ENCODE results near the gene CREB3L1.
"Not testable (repeated sequence)": the region's sequence is repeated elsewhere in the genome, so short reads cannot be mapped to it uniquely, and the experiment has no call there.

Gene CREB3L1

DNA sequence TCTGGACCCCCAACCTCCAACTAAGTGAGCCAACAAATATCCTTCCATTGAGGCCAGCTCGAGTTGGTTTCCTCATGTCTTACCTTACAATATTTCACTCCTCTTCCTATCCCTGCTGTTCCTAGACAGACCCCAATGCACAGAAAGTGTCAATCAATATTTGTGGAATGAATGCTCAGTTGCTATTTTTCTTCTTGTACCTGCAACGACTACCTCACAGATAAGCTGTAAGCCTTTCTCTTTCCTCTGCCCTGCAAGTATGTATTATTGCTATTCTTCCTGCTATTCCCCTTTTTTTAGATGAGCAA lies 26.8 kb upstream of the CREB3L1 start:
- DNase-seq (ENCODE audit: low read depth, low spot score) = no peak
- no peak for TF ChIP-seq CTCF (IDR thresholded peaks at IDR 0.05; ENCODE audit: insufficient read depth, low read length, missing control alignments)
- ChIA-PET POLR2A (interaction anchor here (0.6 to 2.7 kb wide), 6 partner anchors 9 to 267 kb away, joined by 3 to 18 read pairs (median 4); partner anchors contain the start of gene CREB3L1), CTCF (interaction anchor here (0.9 to 15.6 kb wide), 7 partner anchors 9 to 89 kb away, joined by 3 to 661 read pairs (median 6); partner anchors contain the start of gene CREB3L1)
- no peak overlapping the region for H3K4me3 ChIP-seq (ENCODE audit: low read depth, low read length)

- ChIA-PET CTCF (interaction anchor here (0.8 to 1.3 kb wide), 2 partner anchors 8 to 13 kb away, joined by 3 read pairs; no protein-coding TSS in a partner anchor), POLR2A (no interaction called here)
- no peak for DNase-seq (ENCODE audit: low read depth, low spot score)
- no peak overlapping the region for H3K4me3 ChIP-seq (ENCODE audit: low read depth, low read length)
- no peak for TF ChIP-seq CTCF (IDR thresholded peaks at IDR 0.05; ENCODE audit: insufficient read depth, low read length, missing control alignments)
These were observed 25.5 kb upstream of the CREB3L1 start for GRCh38 chr11:46251954-46252353.

GRCh38 chr11:46252373-46252914 lies 25.0 kb upstream of the CREB3L1 start:
- POLR2A ChIA-PET = no interaction called here
- DNase-seq (ENCODE audit: low read depth, low spot score) = no peak
- CTCF ChIA-PET = interaction anchor here (0.8 to 1.3 kb wide), 2 partner anchors 9 to 13 kb away, joined by 3 read pairs; no protein-coding TSS in a partner anchor
- H3K4me3 ChIP-seq (ENCODE audit: low read depth, low read length) = no peak overlapping the region
- TF ChIP-seq CTCF (IDR thresholded peaks at IDR 0.05; ENCODE audit: insufficient read depth, low read length, missing control alignments) = no peak

DNA sequence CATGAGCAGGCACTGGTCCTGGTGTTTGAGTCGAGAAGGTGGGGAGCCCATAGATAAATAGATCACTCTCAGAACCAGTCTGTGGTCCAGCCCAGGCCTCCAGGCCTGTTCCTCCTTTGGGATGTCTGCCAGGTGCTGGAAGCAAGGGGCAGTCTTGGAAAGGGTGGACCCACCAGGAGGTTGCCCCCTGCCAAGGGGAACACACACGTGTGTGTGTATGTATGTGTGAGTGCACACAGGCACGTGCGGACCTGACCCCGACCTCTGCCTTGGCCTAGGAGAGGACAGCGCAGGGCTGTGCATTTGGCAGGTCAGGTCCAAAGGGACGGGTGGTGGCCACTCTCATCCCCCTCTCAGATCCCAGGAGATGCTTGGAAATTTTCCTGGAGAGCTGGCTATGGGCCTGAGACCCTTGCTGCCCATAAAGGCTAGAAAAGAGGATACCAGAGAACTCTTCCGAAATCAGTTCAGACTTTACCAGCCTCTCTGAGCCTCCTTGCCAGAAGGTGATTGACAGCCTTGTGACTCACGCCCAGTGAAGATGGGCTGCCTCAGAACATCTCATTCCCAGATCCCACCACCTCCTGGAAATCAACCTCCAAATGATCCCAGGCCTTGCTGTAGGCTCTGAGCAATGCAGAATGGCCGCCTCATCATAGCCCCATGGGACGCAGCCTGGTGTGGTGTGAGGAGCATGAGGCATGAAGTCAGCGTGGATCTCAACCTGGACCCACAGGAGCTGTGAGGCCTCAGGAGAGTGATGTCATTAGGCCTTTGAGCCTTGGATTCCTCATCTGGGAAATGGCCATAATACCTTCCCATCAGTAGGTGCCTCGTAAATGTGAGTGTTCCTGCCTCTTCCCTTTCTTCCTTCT lies 24.0 kb upstream of the CREB3L1 start:
- no peak for DNase-seq (ENCODE audit: low read depth, low spot score)
- H3K4me3 ChIP-seq (ENCODE audit: low read depth, low read length) = no peak overlapping the region
- TF ChIP-seq CTCF (IDR thresholded peaks at IDR 0.05; ENCODE audit: insufficient read depth, low read length, missing control alignments) = no peak
- CTCF ChIA-PET = no interaction called here
- POLR2A ChIA-PET = no interaction called here

GRCh38 chr11:46254133-46254491 lies 23.4 kb upstream of the CREB3L1 start:
- ChIA-PET POLR2A (no interaction called here), CTCF (no interaction called here)
- no peak for TF ChIP-seq CTCF (IDR thresholded peaks at IDR 0.05; ENCODE audit: insufficient read depth, low read length, missing control alignments)
- H3K4me3 ChIP-seq (ENCODE audit: low read depth, low read length) = no peak overlapping the region
- no peak for DNase-seq (ENCODE audit: low read depth, low spot score)

GRCh38 chr11:46256540-46257001 lies 20.9 kb upstream of the CREB3L1 start:
- no peak for DNase-seq (ENCODE audit: low read depth, low spot score)
- ChIA-PET POLR2A (no interaction called here), CTCF (interaction anchor here (0.7 to 1.1 kb wide), 5 partner anchors 13 to 23 kb away, joined by 3 read pairs; partner anchors contain the start of gene CREB3L1)
- no peak for TF ChIP-seq CTCF (IDR thresholded peaks at IDR 0.05; ENCODE audit: insufficient read depth, low read length, missing control alignments)
- H3K4me3 ChIP-seq (ENCODE audit: low read depth, low read length) = no peak overlapping the region

- DNase-seq (ENCODE audit: low read depth, low spot score); H3K4me3 ChIP-seq (ENCODE audit: low read depth, low read length): not testable (repeated sequence)
- CTCF ChIA-PET = interaction anchor here (0.9 to 2.2 kb wide), 4 partner anchors 9 to 20 kb away, joined by 3 to 7 read pairs (median 4); partner anchors contain the start of gene CREB3L1
- POLR2A ChIA-PET = interaction anchor here (1.0 kb wide), 1 partner anchor 9 kb away, joined by 3 read pairs; no protein-coding TSS in a partner anchor
These were observed 18.1 kb upstream of the CREB3L1 start for GRCh38 chr11:46259347-46259746.
